GM21390 (cell line): ENCODE results near the gene INPP4B.

Experiments used
- ATAC-seq: cut with Tn5 transposase; IDR thresholded peaks from one replicate; pipeline ENCODE4 v1.9.1; 2021; ENCODE audit not compliant: unreplicated experiment

Gene INPP4B

DNA sequence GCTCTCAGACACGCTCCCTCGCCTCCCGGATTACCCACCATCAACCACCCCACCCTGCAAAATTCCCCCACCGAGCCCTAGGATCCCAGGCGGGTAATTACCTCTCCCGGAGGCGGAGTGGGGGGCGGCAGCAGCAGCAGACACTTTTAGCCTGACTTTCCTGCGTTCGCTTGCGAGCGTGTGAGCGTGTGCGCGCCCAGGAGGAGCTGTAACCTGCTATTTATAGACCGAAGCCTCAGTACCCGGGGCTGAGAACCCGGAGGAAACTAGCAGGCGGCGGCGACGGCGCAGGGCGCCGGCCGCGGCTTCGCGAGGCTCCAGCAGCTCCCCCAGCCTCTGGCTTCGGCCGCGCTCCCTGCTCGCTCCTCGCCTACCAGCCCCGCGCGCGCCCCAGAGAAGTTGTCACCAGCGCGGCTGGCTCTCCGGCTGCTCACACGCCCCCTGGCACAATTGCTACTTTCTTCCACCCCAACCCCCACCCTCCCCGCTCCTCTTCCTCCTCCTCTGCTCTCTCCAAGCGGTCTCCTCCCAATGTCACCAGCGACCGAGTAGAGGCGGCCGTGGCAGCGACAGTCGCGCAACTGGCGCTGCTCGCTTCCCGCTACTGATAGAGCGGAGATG lies at the start of gene INPP4B:
TSS of gene INPP4B (minus strand) at position 194 of the 621 bp plus-strand sequence.
- peak; percentile 51 for ATAC-seq

DNA sequence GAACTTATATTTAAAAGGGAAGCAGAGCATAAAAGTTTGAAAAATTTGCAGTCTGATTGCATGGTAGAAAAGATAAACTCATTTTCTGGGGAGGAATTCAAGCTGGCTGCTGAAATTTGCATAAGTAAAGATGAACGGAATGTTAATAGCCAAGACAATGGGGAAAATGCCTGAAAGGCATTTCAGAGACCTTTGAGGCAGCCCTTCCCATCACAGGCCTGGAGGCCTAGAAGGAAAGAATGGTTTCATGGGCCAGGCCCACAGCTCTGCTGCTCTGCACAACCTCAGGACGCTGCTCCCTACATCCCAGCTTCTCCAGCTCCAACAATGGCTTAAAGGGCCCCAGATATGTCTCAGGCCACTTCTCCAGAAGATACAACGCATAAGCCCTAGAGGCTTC lies 46.9 kb upstream of the INPP4B start:
- no peak for ATAC-seq

DNA sequence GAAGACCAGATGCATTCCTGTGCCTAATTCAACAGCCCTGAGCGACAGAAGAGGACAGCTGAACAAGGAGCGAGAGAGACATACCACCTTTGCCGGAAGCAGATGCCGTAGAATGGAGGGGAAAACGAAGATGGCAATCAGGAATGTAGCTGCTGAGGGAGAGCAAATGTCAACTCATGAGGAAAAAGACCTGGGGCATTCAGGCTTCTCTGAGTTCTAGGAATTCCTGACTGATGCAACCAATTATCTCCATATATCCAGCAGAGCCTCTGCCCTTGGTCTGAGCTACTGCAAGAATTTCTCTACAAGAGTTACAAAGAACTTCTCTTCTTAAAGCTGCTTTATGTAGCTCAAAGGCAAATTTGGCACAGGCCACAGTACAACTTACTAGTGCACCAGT lies 40.5 kb upstream of the INPP4B start:
- ATAC-seq: no peak

DNA sequence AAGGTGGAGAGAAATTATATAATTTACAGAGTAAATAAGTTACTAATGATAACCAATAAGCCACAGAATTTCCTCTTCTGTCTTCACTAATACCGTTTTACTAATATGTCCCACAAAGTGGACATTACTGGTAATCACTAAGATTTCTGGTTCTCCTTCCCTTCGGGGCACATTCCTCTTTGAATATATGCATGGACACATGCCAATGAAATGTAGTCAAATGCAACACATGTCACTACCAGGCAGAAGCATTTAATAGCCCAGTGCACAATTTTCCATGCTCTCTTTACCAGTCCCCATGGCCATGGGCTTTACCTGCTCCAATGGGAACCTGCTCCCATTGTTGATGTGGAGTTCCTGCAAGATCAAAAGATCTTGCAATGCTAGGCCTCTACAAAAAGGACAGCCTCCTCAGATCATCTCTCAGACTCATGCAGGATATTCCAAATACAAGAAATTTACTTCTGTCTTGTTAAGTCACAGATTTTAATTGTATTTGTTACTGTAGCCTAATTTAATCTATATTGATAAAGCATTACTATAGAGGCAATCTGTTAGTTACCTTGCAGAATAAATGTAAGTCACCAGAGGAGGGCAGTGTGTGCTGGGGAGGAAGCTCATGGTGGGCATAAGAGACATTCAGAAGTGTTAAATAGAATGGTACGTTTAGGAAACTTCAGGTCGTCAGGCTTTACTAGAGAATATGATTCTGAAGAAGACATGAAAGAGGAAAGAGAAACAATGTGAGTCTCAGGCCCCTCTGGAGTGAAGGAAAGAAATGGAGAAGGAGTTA lies 37.1 kb upstream of the INPP4B start:
- ATAC-seq: no peak

DNA sequence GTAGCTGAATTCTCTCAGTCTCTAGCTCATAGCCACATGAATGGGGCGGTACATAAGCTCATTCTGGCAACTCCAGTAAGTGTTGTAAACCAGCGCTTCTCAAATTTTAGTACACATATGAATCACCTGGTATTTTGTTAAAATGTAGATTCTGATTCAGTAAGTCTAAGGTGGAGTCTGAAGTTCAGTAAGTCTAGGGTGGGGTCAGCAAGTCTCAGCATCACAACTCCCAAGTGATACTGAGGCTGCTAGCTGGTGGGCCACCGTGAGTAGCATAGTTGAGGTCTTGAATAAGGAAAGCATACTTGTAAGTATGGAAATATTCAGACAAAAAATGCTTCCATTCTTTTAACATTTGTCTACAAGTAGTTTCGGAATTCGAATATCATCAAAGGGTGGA lies 36.1 kb upstream of the INPP4B start:
- ATAC-seq: no peak

DNA sequence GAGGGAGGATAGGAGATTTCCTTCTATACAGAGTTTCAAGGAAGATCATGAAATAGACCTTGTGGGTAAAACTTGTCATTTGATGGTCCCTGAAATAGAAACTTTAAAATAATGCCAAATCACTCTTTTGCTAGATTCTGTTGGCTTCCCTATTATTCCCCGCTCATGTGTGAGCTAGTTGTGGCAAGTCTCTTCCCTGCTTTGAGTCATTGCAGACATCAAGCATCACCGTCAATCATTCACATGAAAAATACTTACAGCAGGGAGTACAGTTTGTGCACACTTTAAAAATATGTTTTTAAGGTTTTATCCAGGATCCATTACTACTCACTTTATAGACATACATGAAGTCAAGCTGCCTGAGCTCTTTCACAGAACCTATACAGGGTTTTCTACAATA lies 35.2 kb upstream of the INPP4B start:
- ATAC-seq: no peak

DNA sequence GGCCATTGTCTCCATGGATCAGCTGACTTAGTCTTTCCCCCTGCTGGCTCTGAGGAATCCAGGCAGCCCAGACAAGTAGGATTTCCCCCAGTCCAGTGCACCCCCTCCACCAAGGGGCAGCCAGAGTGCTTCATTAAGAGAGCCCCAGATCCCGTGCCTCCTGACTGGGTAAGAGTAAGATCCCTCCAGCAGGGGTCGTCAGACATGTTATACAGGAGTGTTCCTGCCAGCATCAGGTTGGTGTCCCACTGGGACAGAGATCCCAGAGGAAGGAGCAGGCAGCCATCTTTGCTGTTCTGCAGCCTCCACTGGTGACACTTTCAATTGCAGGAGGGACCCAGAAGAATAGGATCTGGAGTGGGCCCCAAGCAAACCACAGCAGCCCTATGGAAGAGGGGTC lies 29.0 kb upstream of the INPP4B start:
- no peak for ATAC-seq

DNA sequence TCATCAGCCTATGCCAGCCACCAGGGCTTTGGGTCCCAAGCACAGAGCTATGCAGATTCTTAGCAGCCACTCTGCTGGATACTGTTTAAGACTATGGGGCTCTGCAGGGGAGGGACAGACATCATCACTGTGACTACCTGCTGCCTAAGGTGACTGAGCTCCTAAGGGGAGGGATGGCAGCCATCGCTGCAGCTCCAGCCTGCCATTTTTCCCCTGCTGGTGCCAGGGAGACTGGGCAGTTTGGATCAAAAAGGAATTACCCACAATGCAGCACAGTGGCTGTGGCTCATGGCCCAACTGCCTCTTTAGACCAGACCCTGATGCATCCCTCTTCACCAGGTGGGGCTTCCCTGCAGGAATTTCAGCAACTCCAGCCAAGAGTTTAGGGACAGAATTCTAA lies 28.6 kb upstream of the INPP4B start:
- ATAC-seq: no peak

DNA sequence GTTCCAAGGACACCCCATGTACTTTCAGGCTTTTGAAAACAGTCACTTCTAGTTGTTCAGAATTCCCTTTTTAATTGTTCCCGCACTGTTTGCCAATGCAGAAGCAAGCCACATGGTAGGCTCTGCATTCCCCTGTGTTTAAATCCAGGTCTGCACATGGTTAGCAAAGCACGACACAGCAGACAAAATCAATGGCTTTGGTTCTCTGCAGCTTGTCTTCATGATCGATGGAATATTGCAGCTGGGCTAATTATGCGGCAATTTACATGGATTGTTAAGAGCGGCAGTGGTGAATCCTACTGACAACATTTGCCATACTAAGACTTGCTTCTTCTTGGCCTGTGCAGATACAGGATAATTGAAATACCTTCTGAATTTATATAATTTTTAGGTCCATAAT lies 20.6 kb upstream of the INPP4B start:
- no peak for ATAC-seq

DNA sequence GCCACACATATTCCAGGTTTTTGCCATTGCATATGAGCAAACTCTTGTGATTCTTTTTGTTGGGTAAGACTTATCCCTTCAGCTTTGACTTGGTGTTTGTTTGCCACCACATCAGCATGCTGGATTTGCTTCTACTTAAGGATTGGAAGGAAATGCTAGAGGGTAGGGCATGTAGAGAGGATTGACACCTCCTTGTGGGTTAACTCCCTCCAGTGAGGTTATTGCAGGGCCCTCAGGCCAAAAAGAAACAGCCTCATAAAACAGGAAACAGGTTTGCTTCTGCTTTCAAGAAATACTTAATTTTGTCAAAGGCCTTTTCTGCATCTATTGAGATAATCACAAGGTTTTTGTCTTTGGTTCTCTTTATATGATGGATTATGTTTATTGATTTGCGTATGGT lies 15.2 kb upstream of the INPP4B start:
- no peak for ATAC-seq

DNA sequence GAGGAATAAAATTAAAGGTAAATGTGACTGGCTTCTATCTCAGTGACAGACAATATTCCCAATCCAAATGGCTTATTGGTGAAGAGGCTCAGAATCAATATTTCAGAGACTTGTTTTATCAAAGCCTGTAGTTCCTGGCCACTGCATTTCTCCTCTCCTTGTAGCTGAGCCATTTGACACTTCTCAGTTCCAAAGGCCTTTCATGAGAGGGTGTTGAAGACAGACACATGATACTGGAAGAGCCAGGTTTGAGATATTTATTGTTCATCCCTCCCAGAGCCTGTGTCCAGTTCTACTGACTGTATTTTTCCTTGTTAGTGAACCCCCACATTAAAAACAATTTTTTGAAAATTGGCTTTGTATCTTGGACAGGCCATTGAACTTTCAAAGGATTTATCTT lies 12.9 kb upstream of the INPP4B start:
- ATAC-seq: no peak

DNA sequence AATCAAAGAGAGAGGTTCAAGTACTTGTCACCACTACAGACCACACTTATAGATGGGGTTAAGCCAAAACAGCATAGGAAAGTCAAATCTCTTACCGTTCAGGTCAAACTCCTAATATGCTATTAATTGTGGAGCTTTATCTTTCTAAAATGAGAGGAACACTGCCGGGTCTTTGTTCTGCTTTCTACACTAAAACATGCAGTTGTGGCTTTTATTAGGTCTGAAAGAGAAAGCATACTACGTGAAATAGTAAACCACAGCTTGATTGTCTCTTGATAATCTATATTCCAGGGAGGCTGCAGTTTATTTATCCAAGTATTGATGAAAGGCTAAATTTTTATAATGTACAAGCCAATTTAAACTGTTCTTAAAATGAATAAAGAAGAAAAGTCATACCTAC lies 12.3 kb upstream of the INPP4B start:
- ATAC-seq: no peak

DNA sequence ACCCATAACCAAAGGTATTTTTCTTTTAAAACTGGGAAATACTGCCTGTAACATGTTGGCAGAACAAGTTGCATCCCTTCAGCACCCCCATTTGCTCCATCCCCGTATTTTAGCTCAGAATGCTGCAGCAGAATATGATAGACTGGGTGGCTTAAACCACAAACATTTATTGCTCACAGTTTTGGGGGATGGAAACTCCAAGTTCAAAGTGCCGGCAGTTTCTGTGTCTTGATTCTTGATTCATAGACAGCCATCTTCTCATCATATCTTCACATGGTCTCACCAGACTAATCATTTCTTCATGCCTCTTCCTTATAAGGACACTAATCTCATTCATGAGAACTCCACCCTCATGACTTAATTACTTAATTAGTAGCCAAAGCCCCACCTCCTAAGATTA lies 10.5 kb upstream of the INPP4B start:
- no peak for ATAC-seq

DNA sequence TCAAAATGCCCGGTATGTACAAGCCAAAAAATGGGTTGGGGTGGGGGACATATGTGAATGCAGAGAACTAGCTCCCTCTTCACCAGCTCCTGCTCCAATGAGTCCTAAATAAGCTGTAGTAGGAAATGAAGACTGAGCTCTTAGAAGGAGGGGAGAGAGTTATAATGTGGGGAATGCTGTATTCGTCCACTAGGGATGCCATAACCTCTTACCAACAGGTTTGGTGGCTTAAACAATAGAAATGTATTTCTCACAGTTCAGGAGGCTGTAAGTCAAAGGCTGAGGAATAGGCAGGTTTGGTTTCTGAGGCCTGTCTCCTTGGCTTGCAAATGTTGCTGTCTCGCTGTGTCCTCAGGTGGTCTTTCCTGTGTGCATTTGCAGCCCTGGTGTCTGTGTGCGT lies 4.4 kb upstream of the INPP4B start:
- no peak for ATAC-seq

DNA sequence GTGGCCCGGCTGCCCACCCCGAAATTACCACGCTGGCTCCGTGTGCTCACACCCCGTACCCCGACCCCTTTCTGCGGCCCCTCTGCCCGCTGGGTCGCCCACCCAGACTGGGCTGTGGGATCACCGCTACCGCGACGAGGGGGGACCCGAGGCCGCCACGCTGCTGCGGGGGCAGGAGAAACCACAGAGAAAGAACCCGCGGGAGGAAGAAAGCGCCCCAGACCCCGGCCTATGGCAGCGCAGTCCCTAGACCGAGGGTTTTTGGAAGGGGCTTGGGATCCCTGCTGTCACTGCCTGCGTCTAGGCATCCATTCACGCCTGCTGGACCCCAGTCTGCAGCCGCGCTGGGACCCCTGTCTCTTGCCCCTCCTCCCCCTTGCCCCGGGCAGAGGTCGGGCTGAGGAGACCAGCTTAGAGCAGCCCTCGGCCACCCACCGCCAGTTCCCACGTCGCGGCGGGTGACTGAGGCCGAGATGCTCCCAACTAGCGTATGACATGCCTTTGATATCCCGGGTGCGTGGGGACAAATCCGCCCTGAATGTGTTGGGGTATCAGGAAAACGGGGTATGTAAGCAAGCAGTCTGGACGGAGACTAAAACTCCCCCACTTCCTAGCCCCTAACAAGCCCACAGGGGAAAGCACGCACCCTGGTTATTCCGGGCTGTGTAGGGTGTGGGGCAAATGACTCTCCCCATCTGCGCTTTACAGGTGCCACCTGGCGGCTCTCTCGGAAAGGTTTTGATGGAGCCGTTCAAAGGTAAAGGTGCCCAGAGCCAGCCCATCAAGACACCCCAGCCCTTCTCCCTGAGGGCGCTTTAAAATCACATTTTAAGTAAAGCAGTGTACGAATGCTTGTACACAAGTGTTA lies 862 bp upstream of the INPP4B start:
- peak; percentile 76 for ATAC-seq

DNA sequence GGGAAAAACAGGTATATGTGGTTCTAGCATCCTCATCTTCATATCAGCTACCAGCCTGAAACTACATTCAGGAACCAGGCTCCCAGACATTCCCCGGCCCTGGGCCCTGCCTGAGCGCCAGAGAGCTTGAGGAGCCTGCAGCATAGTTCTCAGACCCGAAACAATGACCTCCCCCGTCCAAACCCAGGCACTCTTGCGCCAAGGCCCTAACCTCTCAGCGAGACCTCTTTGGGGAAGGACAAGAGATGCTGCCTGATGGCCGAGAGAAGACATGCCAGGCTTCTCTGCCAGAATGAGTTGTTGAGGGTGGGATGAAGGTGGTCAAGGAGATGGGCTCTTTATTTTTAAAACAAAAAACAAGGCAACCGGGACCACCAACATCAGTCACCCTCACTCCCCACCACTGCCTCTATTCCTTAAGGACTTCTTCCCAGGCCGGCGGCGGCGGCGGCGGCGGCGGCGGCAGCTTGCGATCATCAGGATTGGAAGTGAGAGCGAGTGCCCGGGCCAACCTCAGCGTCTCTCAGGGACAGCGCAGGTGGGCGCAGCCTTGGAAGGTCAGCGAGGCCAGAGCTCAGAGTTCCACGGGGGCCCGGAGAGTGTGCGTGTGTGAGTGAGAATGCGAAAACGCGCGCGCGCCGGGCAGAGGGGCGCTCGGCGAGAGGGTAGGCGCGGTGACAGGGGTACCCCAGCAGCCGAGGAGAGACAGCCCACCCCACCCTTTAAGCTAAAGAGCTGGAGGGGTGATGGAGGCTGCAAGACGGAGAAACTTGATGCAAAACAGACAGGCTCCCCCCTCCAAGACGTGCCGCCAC lies 601 bp downstream of the INPP4B start:
- peak; percentile 3 for ATAC-seq

DNA sequence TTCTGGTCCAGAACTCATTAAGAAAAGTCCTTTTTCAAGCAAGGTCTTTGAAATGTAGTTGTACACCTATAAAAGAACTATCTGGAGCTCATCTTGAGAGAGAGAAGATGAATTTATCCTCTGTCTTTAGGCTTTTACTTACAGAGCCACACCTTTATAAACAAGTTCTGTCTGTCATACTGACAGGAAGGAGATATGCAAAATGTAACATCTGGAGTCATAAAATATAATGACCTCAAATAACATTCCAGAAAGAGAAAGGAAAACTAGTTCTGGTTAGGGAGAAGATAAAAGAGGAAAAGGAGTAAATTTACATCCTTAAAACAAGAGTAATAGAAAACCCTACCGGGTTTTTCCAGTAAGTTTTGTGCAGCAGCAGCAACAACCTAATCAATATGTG lies 1.3 kb downstream of the INPP4B start:
- ATAC-seq: no peak

DNA sequence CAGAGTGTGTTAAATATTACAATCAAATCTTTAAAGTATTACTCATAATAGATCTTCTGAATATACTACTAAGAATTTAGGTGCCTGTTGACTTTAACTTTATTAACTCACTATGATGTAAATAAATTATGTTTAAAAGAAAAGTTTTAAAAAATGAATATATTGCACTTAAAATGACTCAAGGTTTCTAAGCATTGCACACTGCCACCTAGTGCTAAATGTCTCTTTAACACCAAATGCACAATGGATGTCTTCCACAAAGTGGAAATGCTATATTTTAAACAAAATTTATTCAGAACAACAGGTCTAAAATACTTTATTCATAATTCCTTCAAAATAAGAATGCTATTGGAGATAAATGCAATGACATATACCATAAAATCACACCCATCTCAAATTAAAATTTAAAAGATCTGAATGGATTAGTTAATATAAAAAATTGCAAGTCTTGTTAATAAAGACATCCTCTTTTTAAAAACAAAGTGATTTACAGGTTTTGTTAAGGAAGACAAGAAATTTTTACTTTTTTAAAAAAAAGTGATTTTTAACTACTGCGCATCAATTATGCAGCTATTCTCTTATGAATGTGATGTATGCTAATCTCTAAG lies 5.5 kb downstream of the INPP4B start:
- ATAC-seq: no peak

DNA sequence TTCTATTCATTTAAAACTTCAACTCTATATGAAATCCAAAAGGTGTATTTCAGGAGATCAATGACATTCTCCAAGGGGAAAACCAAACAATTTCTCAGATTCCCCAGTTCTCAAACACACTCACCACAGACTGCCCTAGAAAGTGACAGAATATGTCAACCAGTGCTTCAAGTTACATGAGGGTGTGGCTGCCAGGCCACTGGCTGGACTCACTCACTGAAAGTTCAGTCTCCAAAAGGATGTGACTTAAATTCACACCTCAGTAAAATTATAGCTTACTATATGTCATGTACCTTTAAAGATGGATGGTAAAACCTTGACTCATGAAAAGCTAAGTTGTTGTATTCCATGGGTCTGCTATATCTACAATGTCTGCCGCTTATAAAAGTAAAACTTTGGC lies 7.3 kb downstream of the INPP4B start:
- no peak for ATAC-seq

DNA sequence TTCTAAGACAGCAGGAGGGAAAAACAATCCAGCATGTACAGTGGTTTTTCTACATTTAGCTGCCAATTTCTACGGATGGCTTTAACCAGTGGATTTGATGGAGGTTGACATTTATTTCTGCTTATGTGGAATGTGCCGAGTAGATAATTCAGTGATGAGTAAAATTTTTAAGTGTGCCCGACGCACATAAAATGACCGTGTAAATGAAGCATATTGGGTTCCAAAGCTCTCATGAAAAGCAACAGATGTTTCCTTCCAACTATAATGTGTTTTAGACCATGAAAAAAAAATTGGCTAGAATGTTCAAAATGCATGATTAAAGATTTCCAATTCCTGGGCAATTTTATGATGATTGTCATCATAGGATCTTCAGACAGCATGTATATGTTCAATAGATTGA lies 14.1 kb downstream of the INPP4B start:
- ATAC-seq: no peak
